Retina (tissue), 1 donor: ENCODE data around the gene UBL3.
A peak's percentile ranks its signal among the peaks of the same experiment; 100 is the strongest.

ENCODE experiments used
- DNase-seq: peaks from one replicate; pipeline ENCODE4 v3.0.0-alpha.2; 2016

Gene UBL3

DNA sequence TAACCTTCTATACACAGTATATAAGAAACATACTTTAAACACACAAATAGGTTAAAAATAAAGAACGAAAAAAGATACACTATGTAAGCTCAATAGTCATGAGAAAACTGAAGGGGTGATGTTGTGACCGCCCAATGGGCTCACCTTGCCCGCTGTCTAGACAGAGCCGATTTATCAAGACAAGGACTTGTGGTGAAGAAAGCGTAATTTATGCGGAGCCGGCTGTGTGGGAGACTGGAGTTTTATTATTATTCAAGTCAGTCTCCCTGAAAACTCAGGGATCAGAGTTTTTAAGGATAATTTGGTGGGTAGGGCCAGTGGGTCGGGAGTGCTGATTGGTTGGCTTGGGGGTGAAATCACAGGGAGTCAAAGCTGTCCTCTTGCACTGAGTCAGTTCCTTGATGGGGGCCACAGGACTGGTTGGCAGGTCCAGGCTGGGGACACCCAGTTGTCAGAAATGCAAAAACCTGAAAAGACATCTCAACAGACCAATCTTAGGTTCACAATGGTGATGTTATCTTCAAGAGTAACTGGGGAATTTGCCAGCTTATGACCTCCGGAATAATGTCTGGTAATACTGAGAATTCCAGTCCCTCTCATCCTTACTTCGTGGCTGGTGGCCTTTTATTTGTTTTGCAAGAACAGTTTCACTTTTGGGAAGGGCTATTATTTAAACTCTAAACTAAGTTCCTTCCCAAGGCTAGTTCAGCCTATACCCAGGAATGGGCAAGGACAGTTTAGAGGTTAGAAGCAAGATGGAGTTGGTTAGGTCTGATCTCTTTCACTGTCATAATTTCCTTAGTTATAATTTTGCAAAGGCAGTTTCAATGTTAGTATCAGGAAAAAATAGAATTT lies 96.6 kb downstream of the UBL3 start:
- no peak for DNase-seq

DNA sequence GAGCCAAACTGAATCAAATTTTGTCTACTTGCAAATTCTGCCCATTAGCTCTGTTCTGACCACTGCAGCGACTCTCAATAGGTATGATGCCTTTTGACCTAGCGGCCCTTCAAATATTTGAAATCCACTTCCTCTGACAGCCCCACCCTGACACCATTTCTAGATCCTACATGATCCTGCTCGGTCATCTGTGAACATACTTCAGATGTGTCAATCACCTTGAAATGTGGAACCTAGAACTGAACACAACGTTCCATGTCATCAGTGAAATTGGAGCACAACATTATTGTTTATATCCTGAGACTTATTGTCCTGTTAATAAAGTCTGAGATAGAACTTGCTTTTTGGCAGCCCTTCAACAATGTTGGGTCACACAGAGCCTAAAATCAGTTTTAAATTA lies 98.2 kb downstream of the UBL3 start:
- DNase-seq, result no peak

DNA sequence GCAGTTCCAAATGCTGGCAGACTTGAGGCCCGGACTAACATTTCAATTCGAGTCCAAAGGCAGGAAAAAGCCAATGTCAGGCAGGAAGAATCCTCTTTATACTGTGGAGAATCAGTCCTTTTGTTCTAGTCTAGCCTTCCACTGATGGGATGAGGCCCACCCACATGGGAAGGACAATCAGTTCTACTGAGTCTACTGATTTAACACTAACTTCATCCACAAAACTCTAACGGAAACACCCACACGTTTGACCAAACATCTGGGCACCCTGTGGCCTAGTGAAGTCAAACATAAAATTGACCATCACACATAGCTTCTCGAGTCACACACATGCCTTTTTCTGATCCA lies 100.3 kb downstream of the UBL3 start:
- DNase-seq, result no peak

GRCh38 chr13:29749401-29750182 lies 100.8 kb downstream of the UBL3 start:
- no peak for DNase-seq

GRCh38 chr13:29748097-29748496 lies 102.3 kb downstream of the UBL3 start:
- no peak for DNase-seq

- DNase-seq, result no peak
Observed at GRCh38 chr13:29746148-29746677, 104.2 kb downstream of the UBL3 start.

GRCh38 chr13:29745704-29746103 lies 104.7 kb downstream of the UBL3 start:
- DNase-seq, result no peak

DNA sequence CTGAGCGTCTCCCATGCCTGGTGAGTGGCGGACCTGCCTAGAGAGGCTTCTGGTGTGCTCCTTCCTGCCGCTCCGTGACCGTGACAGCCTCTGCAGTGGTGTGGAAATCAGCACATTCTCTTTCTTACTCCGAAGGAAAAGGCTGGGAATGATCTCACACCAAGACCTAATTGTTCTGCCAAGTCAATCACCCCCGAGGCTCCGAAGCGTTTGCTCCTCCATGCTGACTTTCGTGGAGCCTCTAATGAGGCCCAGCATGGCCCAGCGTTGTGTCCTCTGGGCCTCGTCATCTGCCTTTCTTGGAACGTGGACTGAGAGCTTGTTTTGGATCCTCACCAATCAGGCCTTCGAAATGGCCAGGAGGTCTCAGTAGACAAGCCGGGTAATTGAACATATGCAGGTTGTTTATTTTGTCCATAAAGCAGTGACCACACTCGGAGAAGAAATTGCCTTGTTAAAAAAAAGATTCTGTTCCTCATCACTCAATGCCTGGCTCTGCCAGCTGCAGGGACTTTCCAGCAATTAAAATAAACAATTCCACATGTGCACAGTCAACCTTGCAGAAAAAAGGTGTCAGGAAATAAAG lies 107.1 kb downstream of the UBL3 start:
- DNase-seq, result peak; percentile 37

- DNase-seq, result no peak
Observed at GRCh38 chr13:29740961-29741360, 109.5 kb downstream of the UBL3 start.

DNA sequence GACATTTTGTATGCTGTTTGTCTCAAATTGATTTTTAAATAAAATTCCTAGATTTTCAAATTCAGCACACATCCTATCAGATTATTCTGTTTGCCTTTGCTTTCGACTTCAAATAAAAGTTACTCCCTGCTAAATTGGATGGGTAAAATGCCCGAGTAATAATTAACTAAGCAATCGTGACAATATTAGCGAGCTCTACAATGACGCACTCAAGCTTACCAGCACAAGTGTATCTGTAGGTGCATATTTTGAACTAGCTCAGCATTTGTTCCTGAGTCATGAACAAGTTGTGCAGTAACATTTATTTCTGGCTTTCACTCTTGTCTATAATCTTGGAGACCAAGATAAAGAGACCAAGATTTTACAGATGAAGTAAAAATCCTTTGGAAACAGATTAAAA lies 113.4 kb downstream of the UBL3 start:
- DNase-seq, result no peak

GRCh38 chr13:29733147-29733611 lies 117.2 kb downstream of the UBL3 start:
- no peak for DNase-seq

- no peak for DNase-seq
Observed at GRCh38 chr13:29730253-29730652, 120.2 kb downstream of the UBL3 start.

DNA sequence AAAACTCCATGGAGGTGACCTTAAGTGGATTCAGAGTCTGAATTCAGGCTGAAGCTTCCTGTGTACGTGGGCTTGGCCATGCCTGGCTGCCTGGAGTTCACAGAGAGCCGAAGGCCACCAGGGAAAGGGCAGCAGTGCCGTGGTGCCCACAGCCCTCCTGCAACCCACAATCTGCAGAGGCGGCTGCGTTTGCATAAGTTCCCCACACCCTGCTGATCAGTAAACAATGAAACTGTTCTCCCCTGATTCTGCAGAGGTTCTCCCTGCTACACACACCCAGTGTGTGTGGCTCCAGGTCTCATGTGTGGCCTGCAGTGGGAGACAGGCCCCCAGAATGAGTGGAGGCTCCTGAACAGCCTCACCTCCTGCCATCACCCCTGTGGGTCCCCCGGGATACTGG lies 128.0 kb downstream of the UBL3 start:
- no peak for DNase-seq

GRCh38 chr13:29721766-29722165 lies 128.7 kb downstream of the UBL3 start:
- no peak for DNase-seq

GRCh38 chr13:29718694-29719093 lies 131.7 kb downstream of the UBL3 start:
- no peak for DNase-seq

GRCh38 chr13:29716493-29716892 lies 133.9 kb downstream of the UBL3 start:
- DNase-seq, result no peak
